HG03521 (cell line): Measurements from ENCODE around the gene PKP3.
"Not testable (repeated sequence)": the region's sequence is repeated elsewhere in the genome, so short reads cannot be mapped to it uniquely, and the experiment has no call there.

Source experiments
- ATAC-seq: cut with Tn5 transposase; IDR thresholded peaks from one replicate; pipeline ENCODE4 v1.9.1; 2021; ENCODE audit warnings: mild to moderate bottlenecking, moderate library complexity; ENCODE audit not compliant: unreplicated experiment

PKP3 gene

GRCh38 chr11:376531-377173 is 17.4 kb upstream of the PKP3 start:
- ATAC-seq = no peak

GRCh38 chr11:377174-377865 is 16.7 kb upstream of the PKP3 start:
- no peak for ATAC-seq

DNA sequence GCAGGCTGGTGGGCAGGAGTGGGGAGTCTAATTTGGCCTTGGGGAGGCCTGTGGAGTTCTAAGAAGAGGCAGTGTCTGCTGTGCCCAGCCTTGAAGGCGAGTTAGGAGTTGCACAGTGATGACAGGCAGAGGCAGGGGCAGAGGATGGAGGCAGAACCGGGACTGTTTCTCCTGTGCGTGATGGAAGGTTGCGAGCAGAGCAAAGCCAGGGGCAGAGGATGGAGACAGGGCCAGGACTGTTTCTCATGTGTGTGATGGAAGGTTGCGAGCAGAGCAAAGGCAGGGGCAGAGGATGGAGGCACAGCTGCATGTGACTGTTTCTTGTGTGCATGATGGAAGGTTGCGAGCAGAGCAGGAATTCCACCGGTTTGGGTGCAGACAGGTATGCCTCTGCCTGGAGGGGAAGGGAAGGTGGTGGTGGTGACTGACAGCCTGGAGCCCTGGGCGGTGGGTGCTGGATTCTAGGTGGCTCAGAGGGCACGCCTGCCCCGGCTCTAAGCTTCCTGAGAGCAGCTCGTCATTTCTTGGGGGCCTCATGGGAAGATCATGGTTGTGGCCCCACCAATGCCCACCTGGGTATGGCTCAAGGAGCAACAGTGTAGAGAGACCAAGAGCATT is 16.0 kb upstream of the PKP3 start:
- ATAC-seq = no peak

- ATAC-seq = no peak
Observed at GRCh38 chr11:379205-380094, 14.6 kb upstream of the PKP3 start.

- no peak for ATAC-seq
Observed at GRCh38 chr11:380095-380480, 13.9 kb upstream of the PKP3 start.

DNA sequence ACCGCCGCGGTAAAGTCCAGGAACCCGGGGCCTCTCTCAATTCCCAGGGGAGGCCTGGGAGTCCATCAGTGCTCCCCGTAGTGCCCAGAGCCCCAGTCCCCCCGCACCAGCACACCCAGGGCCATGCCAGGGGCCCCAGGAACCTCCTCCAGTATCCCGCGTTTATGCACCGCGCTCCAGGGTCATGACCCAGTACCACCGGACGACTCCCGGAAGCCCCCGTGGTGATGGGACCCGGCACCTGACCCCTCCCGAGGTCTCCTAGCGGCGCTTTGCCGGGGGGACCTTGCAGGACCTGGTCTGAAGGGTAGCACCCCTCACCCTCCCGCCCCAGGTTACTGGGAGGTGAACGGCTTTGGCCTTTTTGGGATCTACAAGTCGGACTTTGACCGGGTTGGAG is 13.5 kb upstream of the PKP3 start:
- ATAC-seq = no peak

DNA sequence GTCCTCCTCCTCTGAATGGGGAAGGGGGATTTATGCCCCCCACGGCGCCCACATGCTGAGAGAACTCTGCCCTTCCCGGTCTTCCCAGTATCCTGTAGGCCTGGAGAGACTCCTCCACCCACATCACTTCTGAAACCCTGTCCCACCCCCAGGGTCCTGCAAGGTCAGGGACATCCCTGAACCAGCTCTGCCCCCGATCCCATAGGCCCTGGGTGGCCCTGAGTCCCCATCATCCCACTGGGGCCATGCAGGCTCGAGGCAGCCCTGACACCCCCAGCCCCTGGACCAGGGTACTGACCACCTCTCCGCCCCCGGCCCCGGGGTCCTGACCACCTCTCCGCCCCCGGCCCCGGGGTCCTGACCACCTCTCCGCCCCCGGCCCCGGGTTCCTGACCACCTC is 13.0 kb upstream of the PKP3 start:
- ATAC-seq = no peak

GRCh38 chr11:381501-382072 is 12.4 kb upstream of the PKP3 start:
- ATAC-seq = no peak

DNA sequence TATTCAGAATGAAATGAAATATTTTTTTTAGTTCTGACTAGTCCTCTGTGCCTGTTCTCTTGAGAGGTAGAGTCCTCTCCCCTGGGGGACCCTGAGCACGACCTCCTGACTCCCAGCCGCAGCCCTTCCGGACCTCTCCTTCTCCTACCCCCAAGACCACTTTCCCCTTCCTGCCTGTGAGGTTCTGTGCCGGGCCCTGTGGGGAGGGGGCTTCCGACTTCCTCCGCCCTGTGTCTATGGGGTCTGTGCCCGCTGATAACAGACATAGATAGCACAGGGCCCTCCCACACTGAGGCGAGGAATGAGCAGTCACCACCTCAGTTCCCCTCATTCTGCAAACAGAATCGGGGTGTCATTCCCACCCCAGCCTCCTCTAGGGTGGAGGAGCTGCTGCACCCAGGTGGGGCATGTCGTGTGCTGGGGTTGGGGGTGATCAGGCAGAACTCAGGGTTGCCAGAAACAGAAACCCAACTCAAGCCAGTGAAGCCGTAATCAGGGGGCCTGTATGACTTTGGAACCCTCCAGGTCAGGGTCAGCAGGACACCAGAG is 11.9 kb upstream of the PKP3 start:
- no peak for ATAC-seq

DNA sequence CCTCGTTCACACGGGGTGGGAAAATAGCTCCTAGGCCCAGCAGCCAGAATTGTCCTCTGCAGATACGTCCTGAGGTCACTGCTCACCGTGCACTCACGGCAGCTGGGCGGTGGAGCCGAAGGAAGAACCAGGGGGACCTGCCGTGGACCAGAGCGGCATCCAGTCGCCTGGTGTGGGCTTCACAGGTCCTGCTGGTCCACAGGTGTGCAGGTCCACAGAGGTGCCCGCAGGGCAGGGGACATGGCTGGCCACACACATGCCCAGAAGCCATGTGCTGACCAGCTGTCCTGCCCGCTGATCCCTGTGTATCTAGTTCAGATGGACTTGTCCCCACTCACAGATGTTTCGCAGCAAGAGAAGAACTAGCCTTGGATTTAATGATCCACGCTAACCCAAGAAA is 10.6 kb upstream of the PKP3 start:
- ATAC-seq = no peak

DNA sequence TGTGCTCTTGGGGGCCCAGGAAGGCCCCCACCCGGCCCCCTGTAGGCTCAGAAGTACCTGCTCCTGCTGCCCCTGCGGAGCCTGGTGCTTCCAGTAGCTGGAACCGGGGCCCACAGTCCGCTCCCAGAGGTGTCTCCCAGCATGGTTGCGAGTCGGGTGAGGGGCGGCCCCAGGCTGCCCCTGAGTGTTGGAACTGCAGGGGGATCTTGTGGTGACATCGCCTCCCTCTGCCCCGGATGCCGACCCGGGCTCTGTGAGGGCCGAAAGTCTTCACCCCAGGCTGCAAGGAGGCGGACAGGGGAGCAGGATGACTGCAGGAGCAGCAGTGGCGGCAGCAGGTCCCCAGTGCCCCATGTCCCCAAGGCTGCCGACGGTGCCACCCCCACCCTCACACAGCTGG is 9.5 kb upstream of the PKP3 start:
- no peak for ATAC-seq

GRCh38 chr11:385594-386351 is 8.2 kb upstream of the PKP3 start:
- ATAC-seq = no peak

GRCh38 chr11:386483-386882 is 7.5 kb upstream of the PKP3 start:
- ATAC-seq = no peak

DNA sequence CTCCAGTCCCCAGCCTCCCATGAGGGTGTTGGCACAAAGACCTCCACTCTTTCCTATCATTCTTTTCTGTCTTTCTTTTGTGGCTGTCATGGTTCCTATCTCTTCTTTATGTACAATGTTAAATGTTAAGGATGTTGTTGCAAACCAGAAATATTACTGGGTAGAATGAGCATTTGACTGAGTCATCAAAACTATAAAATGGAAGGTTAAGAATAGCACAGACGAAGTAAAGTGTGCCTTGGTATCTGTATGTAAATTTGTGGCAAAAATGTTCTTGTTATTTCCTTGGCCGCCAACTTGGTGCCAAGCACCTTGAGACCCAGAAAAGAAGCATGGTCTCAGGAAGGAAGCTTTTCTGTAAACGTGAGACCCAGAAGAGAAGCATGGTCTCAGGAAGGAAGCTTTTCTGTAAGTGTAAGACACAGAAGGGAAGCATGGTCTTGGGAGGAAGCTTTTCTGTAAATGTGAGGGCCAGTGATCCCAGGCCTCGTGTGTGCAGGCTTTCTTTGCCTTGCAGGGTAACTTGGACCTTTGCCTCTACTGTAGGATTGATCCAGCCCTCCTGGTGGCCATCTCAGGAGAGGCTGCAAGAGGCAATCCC is 6.7 kb upstream of the PKP3 start:
- no peak for ATAC-seq

DNA sequence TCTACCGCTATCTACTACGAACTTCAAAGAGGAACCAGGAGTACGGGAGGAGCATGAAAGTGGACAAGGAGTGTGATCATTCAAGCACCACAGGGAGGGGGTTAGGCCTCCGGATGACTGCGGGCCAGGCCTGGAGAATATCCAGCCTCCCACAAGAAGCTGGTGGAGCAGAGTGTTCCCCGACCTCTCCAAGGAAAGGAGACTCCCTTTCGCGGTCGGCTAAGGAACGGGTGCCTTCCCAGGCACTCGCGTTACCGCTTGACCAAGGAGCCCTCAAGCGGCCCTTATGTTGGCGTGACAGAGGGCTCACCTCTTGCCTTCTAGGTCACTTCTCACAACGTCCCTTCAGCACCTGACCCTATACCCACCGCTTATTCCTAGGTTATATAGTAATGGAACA is 4.6 kb upstream of the PKP3 start:
- not testable (repeated sequence) for ATAC-seq

GRCh38 chr11:390175-390574 is 3.8 kb upstream of the PKP3 start:
- no peak for ATAC-seq

GRCh38 chr11:391117-392017 is 2.6 kb upstream of the PKP3 start:
- ATAC-seq = no peak

DNA sequence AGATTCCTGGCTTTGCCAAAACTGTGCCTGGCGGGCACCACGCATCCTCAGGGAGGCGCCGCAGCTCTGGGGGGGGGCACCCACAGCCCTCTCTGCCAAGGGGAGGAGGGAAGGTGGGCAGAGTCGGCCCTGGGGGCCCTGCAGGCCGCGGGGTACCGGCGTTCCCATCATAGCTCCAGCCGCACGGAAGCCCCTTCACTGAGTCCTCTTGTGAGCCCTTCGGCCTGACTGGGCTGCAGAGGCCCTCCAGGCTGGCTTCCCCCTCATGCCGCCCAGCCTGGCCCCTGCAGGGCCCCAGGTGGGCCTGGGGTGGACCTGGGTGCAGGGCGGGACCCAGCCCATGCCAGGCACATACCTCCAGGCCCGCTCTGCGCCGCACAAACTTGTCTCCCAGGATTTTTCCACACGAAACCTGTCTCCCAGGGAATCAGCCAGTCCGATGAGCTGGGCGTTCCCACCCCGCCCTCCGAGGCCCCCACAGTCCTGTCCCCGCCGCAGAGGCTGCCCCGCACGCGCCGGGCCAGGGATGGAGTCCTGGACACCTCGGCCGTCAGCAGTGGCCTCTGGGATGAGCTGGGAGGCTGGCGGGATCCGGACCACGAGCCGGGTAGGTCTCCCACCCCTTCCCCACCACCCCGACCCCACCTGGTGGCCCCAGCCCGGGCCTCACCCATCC is 1.8 kb upstream of the PKP3 start:
- ATAC-seq = no peak
